Endodermal cell (in vitro differentiated cells): ENCODE measurements around the gene NFKBIA. TPM values are rescaled to one million over a fixed set of nuclear protein-coding genes. Genes with fewer than 3 reads are reported as not detected.

Experiments
- DNase-seq: peaks from one replicate; pipeline ENCODE4 v3.0.0-alpha.2; 2017
- H3K27ac ChIP-seq: 2 replicates; pipeline ENCODE4 v1.5.1; 2013; ENCODE audit warnings: mild to moderate bottlenecking, low read depth, low read length, moderate library complexity
- H3K27me3 ChIP-seq: 2 replicates; pipeline ENCODE4 v1.6.1; 2013; ENCODE audit warnings: mild to moderate bottlenecking, low read length, moderate library complexity; ENCODE audit not compliant: insufficient read depth, control insufficient read depth, poor library complexity, severe bottlenecking
- H3K36me3 ChIP-seq: 2 replicates; pipeline ENCODE4 v1.7.0; 2013; ENCODE audit warnings: mild to moderate bottlenecking, low read length, moderate library complexity; ENCODE audit not compliant: control insufficient read depth, insufficient read depth
- H3K4me1 ChIP-seq: one replicate; pipeline ENCODE4 v1.7.0; 2013; ENCODE audit warnings: low read length; ENCODE audit not compliant: control insufficient read depth, insufficient read depth
- H3K4me3 ChIP-seq: 2 replicates; pipeline ENCODE4 v1.5.1; 2013; ENCODE audit warnings: mild to moderate bottlenecking, low read length, moderate library complexity
- H3K9ac ChIP-seq: 2 replicates; pipeline ENCODE4 v1.6.1; 2013; ENCODE audit warnings: mild to moderate bottlenecking, low read length, moderate library complexity; ENCODE audit not compliant: poor library complexity, severe bottlenecking; ENCODE audit errors: extremely low read depth
- H3K9me3 ChIP-seq: 2 replicates; pipeline ENCODE4 v1.6.1; 2013; ENCODE audit warnings: mild to moderate bottlenecking, low read length, moderate library complexity; ENCODE audit not compliant: control insufficient read depth
- H3K27ac Mint-ChIP-seq: 2 replicates; pipeline ENCODE4 v1.8.0; 2020; ENCODE audit warnings: mixed read lengths
- H3K27me3 Mint-ChIP-seq: 2 replicates; pipeline ENCODE4 v1.8.0; 2021; ENCODE audit warnings: mild to moderate bottlenecking, mixed read lengths; ENCODE audit not compliant: insufficient read depth
- H3K36me3 Mint-ChIP-seq: 2 replicates; pipeline ENCODE4 v1.8.0; 2020; ENCODE audit warnings: low read depth, mixed read lengths
- H3K4me1 Mint-ChIP-seq: 2 replicates; pipeline ENCODE4 v1.8.0; 2020; ENCODE audit warnings: mixed read lengths
- H3K4me3 Mint-ChIP-seq: 2 replicates; pipeline ENCODE4 v1.8.0; 2020; ENCODE audit warnings: mild to moderate bottlenecking, moderate library complexity, mixed read lengths
- H3K9me3 Mint-ChIP-seq: 2 replicates; pipeline ENCODE4 v1.8.0; 2020; ENCODE audit warnings: mild to moderate bottlenecking, mixed read lengths
- CTCF ChIP-seq: fragments of 200-600 bp; sonication (generic); conservative IDR thresholded peaks from 2 replicates; pipeline ENCODE4 v1.5.0; 2021; ENCODE audit warnings: antibody characterized with exemption, mild to moderate bottlenecking
- WGBS, 2 experiments: methylation state at CpG; one replicate each; pipeline versions ENCODE4 v1.1.5 to v1.1.7; 2013; ENCODE audit warnings: missing lambda C conversion rate in 2 of 2, mixed read lengths in 1 of 2; ENCODE audit not compliant: insufficient coverage in 1 of 2, insufficient read length in 1 of 2; 5-methylcytosine and 5-hydroxymethylcytosine counted together
- total RNA-seq, 2 donors: library from RNA; stranded (reverse); fragmentation: NEBNext Ultra II Directional in 1 of 2; extraction: Animal tissue kit (Norgen Biotek cat#: 25700) in 1 of 2; gene quantifications; 2 replicates in 1 of 2; 3 replicates in 1 of 2; pipeline ENCODE4 v1.2.1, GENCODE V29; 2021

Gene NFKBIA
- total RNA-seq, 2 donors from 2014 or later: 148 to 188 TPM

DNA sequence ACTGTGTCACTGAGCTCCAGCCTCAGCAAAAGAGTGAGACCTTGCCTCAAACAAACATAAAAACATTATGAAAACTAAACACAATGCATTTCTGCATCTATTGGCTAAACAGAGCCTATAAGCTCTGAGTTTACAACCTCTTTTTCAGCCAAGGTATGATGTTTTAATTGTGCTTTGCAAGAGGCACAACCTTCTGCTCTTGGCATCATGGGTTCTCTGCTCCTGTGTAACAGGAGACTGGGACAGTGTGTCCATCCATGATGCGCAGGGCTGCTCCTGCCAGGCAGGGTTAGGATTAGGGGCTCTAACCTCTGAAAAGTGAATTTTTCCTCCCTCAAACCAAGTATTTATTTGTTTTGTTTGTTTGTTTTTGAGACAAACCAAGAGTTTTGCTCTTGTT is 5.0 kb upstream of the NFKBIA start:
- no peaks in the 10 kb centered on the region for H3K4me1 ChIP-seq
- peaks cover 34% of the 10 kb centered on the region for H3K4me1 Mint-ChIP-seq
- H3K27me3 Mint-ChIP-seq: no peaks in the 10 kb centered on the region
- no peak overlapping the region for H3K9ac ChIP-seq
- H3K9me3 Mint-ChIP-seq: no peaks in the 10 kb centered on the region
- no peak overlapping the region for H3K4me3 ChIP-seq
- H3K27ac Mint-ChIP-seq: no peak overlapping the region
- no peak for TF ChIP-seq CTCF
- H3K36me3 ChIP-seq: no peaks in the 10 kb centered on the region
- no peaks in the 10 kb centered on the region for H3K9me3 ChIP-seq
- no peaks in the 10 kb centered on the region for H3K27me3 ChIP-seq
- H3K27ac ChIP-seq: no peak overlapping the region
- no peak overlapping the region for H3K4me3 Mint-ChIP-seq
- H3K36me3 Mint-ChIP-seq: no peaks in the 10 kb centered on the region
- 95 to 100% methylated on average over 1 of the region's 1 CpG for WGBS, 2 experiments
- DNase-seq: no peak

DNA sequence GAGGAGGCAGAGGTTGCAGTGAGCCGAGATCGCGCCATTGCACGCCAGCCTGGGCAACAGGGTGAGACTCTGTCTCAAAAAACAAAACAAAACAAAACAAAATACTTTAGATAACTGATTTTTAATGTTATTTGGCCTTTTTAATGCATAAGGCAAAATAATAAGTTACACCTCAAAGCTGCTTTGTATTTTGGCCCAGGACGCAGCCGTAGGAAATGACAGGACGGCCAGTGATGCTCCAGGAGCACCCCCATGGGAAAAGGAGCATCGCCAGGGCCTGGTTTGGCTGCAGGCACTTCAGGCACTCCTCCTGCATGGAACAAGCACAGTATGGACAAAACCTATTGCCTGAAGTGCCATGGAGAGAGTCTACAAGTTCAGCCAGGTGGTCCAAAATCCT is 3.5 kb upstream of the NFKBIA start:
- H3K4me3 Mint-ChIP-seq: no peak overlapping the region
- H3K4me3 ChIP-seq: no peak overlapping the region
- no peaks in the 10 kb centered on the region for H3K27me3 ChIP-seq
- no peaks in the 10 kb centered on the region for H3K27me3 Mint-ChIP-seq
- no peak overlapping the region for H3K27ac ChIP-seq
- H3K4me1 ChIP-seq: no peaks in the 10 kb centered on the region
- WGBS, 2 experiments: 85 to 92% methylated on average over 4 to 8 of the region's 8 CpGs
- H3K9me3 Mint-ChIP-seq: no peaks in the 10 kb centered on the region
- H3K9me3 ChIP-seq: no peaks in the 10 kb centered on the region
- no peak overlapping the region for H3K27ac Mint-ChIP-seq
- no peak for TF ChIP-seq CTCF
- H3K4me1 Mint-ChIP-seq: peaks cover 36% of the 10 kb centered on the region
- peaks cover 7% of the 10 kb centered on the region for H3K36me3 Mint-ChIP-seq
- no peak overlapping the region for H3K9ac ChIP-seq
- DNase-seq: no peak
- peaks cover 7% of the 10 kb centered on the region for H3K36me3 ChIP-seq

DNA sequence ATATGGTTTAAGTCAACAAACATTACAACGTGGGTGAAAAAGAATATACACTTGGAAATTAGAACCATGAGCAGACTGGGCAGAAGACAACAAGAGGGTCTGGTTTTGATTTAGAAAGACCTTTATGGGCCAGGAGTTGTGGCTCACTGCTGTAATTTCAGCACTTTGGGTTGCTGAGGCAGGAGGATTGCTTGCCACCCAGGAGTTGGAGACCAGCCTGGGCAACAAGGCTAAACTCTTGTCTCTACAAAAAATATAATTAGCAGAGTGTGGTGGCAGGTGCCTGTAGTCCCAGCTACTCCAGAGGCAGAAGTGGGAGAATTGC is 2.7 kb upstream of the NFKBIA start:
- no peak overlapping the region for H3K27ac ChIP-seq
- no peak for DNase-seq
- H3K9ac ChIP-seq: no peak overlapping the region
- no peak for TF ChIP-seq CTCF
- peaks cover 14% of the 10 kb centered on the region for H3K36me3 ChIP-seq
- Mint-ChIP-seq H3K9me3 (no peaks in the 10 kb centered on the region), H3K4me1 (peaks cover 40% of the 10 kb centered on the region), H3K27me3 (no peaks in the 10 kb centered on the region), H3K36me3 (peaks cover 14% of the 10 kb centered on the region), H3K4me3 (no peak overlapping the region), H3K27ac (no peak overlapping the region)
- H3K9me3 ChIP-seq: no peaks in the 10 kb centered on the region
- H3K27me3 ChIP-seq: no peaks in the 10 kb centered on the region
- 91 to 100% methylated on average over 1 of the region's 1 CpG for WGBS, 2 experiments
- no peaks in the 10 kb centered on the region for H3K4me1 ChIP-seq
- peak overlapping the region; percentile 88 for H3K4me3 ChIP-seq
